Measurements from ENCODE around the gene JPH3. TPM values are rescaled to one million over a fixed set of nuclear protein-coding genes. Genes with fewer than 3 reads are reported as not detected.

JPH3 gene
- polyA plus RNA-seq, 2 of the 4 experiments (the other 2 are of a cell fraction) = 0.36 to 1.6 TPM

DNA sequence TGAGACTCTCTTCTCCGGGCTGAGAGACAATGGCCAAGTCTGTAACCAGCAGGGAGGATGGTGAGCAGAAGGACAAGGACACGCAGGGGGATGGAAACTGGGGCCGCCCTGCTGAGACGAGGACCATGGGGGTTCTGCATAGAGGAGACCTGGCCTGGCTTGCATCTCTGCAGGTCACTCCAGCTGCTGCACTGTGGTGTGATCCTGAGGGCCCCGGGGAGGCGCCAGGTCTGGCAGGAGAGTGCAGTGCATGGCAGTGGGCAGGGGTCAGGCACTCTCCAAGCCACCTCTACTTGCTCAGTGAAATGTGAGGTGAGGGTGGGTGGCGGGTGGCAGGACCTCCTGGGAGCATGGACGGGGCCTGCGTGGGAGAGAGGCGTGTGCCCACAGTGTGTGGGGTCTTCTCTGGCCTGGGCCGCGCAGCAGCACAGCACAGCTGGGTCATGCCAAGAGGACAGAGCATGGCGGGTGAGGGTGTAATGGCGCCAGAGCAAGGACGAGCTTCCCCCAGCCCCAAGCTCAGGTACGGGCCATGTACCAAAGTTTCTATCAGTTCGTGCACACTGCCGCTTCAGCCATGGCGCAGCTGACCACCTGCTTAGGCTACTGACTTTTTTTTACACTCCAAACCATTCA, 120.4 kb downstream of the JPH3 start:
- TF ChIP-seq POLR2A (IDR thresholded peaks at IDR 0.05; ENCODE audit: low read length) (no peak), ESRRA (IDR thresholded peaks at IDR 0.05; ENCODE audit: borderline replicate concordance, low read length) (no peak)
- peaks cover 7% of the 10 kb centered on the region; the same call in 1 of the 3 replicates for H3K4me1 ChIP-seq
- DNase-seq (ENCODE audit: low read depth in 1 of 2, low spot score in 1 of 2) = no peak
- POLR2A ChIA-PET = no interaction called here
- no peak overlapping the region for H3K4me3 ChIP-seq
- H3K4me2 ChIP-seq = no peak overlapping the region
- CTCF ChIA-PET = no interaction called here
- ATAC-seq = no peak
- no peaks in the 10 kb centered on the region for H3K9me3 ChIP-seq
- FAIRE-seq = no peak
- WGBS (ENCODE audit: missing lambda C conversion rate) = 93% methylated on average over 19 of the region's 19 CpGs
- H3K27ac ChIP-seq = no peak overlapping the region

DNA sequence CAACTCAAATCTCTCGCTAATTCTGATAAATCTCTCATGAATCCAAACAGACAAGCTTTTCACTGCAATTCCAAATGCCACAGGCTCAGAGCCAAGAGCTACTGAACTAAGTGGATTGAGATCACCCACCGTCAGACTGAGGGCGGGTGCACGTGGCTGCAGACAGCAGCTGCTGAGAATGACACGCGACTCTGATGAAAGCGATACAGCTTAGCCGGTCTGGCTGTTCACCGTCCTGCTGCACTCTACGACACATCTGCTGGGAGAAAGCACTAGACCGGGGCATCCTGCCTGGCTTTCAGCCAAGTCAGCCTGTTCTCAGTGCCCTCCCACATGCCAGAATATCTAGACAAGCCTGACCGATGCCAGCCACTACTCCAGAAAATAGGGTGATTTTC, 120.9 kb downstream of the JPH3 start:
- Histone ChIP-seq H3K4me3 (no peak overlapping the region), H3K4me2 (no peak overlapping the region), H3K9me3 (no peaks in the 10 kb centered on the region), H3K4me1 (peaks cover 7% of the 10 kb centered on the region; the same call in 1 of the 3 replicates), H3K27ac (no peak overlapping the region)
- FAIRE-seq (no peak), DNase-seq (ENCODE audit: low read depth in 1 of 2, low spot score in 1 of 2) (no peak), ATAC-seq (no peak)
- POLR2A ChIA-PET = no interaction called here
- CTCF ChIA-PET = no interaction called here
- WGBS (ENCODE audit: missing lambda C conversion rate) = 87% methylated on average over 12 of the region's 12 CpGs
- TF ChIP-seq MYC (IDR thresholded peaks at IDR 0.05; ENCODE audit: borderline replicate concordance, low read length) (no peak), ZNF302 (CRISPR knock-in tag; IDR thresholded peaks at IDR 0.05) (no peak), RAD21 (conservative IDR thresholded peaks at IDR 0.05 in 1 of 2, IDR thresholded peaks at IDR 0.05 in 1 of 2) (no peak), CHD2 (IDR thresholded peaks at IDR 0.05; ENCODE audit: low read length, partially characterized antibody) (no peak), FOSL2 (IDR thresholded peaks at IDR 0.05) (no peak), FOSL2 (CRISPR knock-in tag; IDR thresholded peaks at IDR 0.05) (no peak), JUN (IDR thresholded peaks at IDR 0.05) (no peak), EHF (CRISPR knock-in tag; IDR thresholded peaks at IDR 0.05) (no peak), NPAS2 (CRISPR knock-in tag; IDR thresholded peaks at IDR 0.05; ENCODE audit: borderline replicate concordance) (no peak), BHLHE40 (IDR thresholded peaks at IDR 0.05; ENCODE audit: low read depth, low read length) (no peak)
- TF ChIP-seq, protein P1, sequence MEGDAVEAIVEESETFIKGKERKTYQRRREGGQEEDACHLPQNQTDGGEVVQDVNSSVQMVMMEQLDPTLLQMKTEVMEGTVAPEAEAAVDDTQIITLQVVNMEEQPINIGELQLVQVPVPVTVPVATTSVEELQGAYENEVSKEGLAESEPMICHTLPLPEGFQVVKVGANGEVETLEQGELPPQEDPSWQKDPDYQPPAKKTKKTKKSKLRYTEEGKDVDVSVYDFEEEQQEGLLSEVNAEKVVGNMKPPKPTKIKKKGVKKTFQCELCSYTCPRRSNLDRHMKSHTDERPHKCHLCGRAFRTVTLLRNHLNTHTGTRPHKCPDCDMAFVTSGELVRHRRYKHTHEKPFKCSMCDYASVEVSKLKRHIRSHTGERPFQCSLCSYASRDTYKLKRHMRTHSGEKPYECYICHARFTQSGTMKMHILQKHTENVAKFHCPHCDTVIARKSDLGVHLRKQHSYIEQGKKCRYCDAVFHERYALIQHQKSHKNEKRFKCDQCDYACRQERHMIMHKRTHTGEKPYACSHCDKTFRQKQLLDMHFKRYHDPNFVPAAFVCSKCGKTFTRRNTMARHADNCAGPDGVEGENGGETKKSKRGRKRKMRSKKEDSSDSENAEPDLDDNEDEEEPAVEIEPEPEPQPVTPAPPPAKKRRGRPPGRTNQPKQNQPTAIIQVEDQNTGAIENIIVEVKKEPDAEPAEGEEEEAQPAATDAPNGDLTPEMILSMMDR (IDR thresholded peaks at IDR 0.05) = no peak

DNA sequence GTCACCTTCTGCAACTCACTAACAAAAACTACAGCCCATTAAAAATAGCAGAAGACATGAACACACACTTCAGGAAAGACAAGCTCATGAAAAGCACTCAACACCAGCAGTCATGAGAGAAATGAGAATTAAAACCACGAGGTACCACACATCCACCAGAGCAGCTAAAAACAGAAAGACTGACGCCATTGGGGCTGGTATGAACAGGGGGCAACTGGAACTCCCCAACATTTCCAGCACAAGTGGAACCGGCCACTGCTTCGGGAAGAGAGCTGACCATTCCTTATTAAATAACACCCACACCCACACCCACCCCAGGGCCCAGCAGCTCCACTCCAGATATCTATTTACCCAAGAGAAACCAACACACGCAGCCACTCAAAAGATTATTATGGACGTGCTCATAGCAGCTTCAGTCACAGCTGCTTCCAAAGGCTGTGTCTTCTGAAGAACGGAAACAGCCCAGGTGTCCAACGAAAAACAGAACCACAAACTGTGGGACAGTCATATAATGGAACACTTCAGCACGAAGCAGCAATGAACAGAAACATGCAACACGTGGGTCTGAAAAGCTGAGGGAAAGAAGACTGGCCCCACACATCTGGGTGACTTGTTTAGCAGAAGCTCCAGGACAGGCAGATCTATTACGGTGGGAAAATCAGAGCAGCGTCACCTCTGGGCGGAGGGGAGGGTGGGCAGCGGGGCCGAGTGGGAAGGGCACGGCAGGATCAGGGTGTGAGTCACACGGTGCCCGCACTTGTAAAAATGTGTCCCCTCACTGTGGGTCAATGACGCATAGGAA, 122.4 kb downstream of the JPH3 start:
- Histone ChIP-seq H3K27ac (no peak overlapping the region), H3K9me3 (no peaks in the 10 kb centered on the region), H3K4me1 (peaks cover 4% of the 10 kb centered on the region; the same call in 1 of the 3 replicates), H3K4me3 (no peak overlapping the region), H3K4me2 (no peak overlapping the region)
- 92% methylated on average over 19 of the region's 19 CpGs for WGBS (ENCODE audit: missing lambda C conversion rate)
- POLR2A ChIA-PET = no interaction called here
- DNase-seq (ENCODE audit: low read depth in 1 of 2, low spot score in 1 of 2) (no peak), FAIRE-seq (no peak), ATAC-seq (no peak)
- CTCF ChIA-PET = interaction anchor here (0.8 to 1.2 kb wide), 3 partner anchors 15 to 147 kb away, joined by 3 to 4 read pairs (median 3); no protein-coding TSS in a partner anchor
- TF ChIP-seq ESRRA (IDR thresholded peaks at IDR 0.05; ENCODE audit: borderline replicate concordance, low read length) (no peak), RARB (CRISPR knock-in tag; IDR thresholded peaks at IDR 0.05) (no peak), HOXB13 (CRISPR knock-in tag; IDR thresholded peaks at IDR 0.05; ENCODE audit: low read depth) (no peak), NR3C1 (IDR thresholded peaks at IDR 0.05) (no peak), RCOR1 (IDR thresholded peaks at IDR 0.05; ENCODE audit: low read depth, low read length) (no peak), JUN (IDR thresholded peaks at IDR 0.05) (no peak), CHD4 (IDR thresholded peaks at IDR 0.05; ENCODE audit: borderline replicate concordance) (no peak), MAZ (IDR thresholded peaks at IDR 0.05; ENCODE audit: borderline replicate concordance, low read depth, low read length) (no peak), FOSL2 (IDR thresholded peaks at IDR 0.05) (no peak), FOSL2 (CRISPR knock-in tag; IDR thresholded peaks at IDR 0.05) (no peak), PHF8 (IDR thresholded peaks at IDR 0.05; ENCODE audit: borderline replicate concordance, low read depth) (no peak), HOXB5 (CRISPR knock-in tag; IDR thresholded peaks at IDR 0.05) (no peak)
- TF ChIP-seq, protein P2, sequence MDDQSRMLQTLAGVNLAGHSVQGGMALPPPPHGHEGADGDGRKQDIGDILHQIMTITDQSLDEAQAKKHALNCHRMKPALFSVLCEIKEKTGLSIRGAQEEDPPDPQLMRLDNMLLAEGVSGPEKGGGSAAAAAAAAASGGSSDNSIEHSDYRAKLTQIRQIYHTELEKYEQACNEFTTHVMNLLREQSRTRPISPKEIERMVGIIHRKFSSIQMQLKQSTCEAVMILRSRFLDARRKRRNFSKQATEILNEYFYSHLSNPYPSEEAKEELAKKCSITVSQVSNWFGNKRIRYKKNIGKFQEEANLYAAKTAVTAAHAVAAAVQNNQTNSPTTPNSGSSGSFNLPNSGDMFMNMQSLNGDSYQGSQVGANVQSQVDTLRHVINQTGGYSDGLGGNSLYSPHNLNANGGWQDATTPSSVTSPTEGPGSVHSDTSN (IDR thresholded peaks at IDR 0.05) = no peak
- TF ChIP-seq, protein P3, sequence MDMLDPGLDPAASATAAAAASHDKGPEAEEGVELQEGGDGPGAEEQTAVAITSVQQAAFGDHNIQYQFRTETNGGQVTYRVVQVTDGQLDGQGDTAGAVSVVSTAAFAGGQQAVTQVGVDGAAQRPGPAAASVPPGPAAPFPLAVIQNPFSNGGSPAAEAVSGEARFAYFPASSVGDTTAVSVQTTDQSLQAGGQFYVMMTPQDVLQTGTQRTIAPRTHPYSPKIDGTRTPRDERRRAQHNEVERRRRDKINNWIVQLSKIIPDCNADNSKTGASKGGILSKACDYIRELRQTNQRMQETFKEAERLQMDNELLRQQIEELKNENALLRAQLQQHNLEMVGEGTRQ (IDR thresholded peaks at IDR 0.05) = no peak
- TF ChIP-seq, protein P1 (IDR thresholded peaks at IDR 0.05) = no peak
